Measurements from ENCODE around the gene USP36. TPM values are rescaled to one million over a fixed set of nuclear protein-coding genes. Genes with fewer than 3 reads are reported as not detected.

Gene USP36
- total RNA-seq, 1 donor from 2014 or later = 126 TPM

- Mint-ChIP-seq H3K27ac (no peak overlapping the region), H3K27me3 (ENCODE audit: insufficient read depth) (peaks cover 10% of the 10 kb centered on the region), H3K4me3 (no peak overlapping the region), H3K4me1 (ENCODE audit: low read depth) (no peaks in the 10 kb centered on the region), H3K9me3 (no peaks in the 10 kb centered on the region), H3K36me3 (ENCODE audit: low read depth) (no peaks in the 10 kb centered on the region)
- DNase-seq (ENCODE audit: low spot score) = no peak
- intact Hi-C loops (cut with micrococcal nuclease) = no loop called here
These were observed 23.5 kb upstream of the USP36 start for GRCh38 chr17:78864117-78864516.

GRCh38 chr17:78862073-78863023 is 21.7 kb upstream of the USP36 start:
- no peaks in the 10 kb centered on the region for H3K9me3 Mint-ChIP-seq
- DNase-seq (ENCODE audit: low spot score) = no peak
- no peaks in the 10 kb centered on the region for H3K36me3 Mint-ChIP-seq (ENCODE audit: low read depth)
- peaks cover 10% of the 10 kb centered on the region for H3K27me3 Mint-ChIP-seq (ENCODE audit: insufficient read depth)
- H3K4me1 Mint-ChIP-seq (ENCODE audit: low read depth) = no peaks in the 10 kb centered on the region
- intact Hi-C loops (cut with micrococcal nuclease) = no loop called here
- H3K27ac Mint-ChIP-seq = no peak overlapping the region
- H3K4me3 Mint-ChIP-seq = no peak overlapping the region

GRCh38 chr17:78861229-78861628 is 20.6 kb upstream of the USP36 start:
- DNase-seq (ENCODE audit: low spot score) = no peak
- intact Hi-C loops (cut with micrococcal nuclease) = no loop called here
- Mint-ChIP-seq H3K4me3 (no peak overlapping the region), H3K4me1 (ENCODE audit: low read depth) (no peaks in the 10 kb centered on the region), H3K36me3 (ENCODE audit: low read depth) (no peaks in the 10 kb centered on the region), H3K27ac (no peak overlapping the region), H3K9me3 (no peaks in the 10 kb centered on the region), H3K27me3 (ENCODE audit: insufficient read depth) (peaks cover 8% of the 10 kb centered on the region)

GRCh38 chr17:78859051-78859450 is 18.4 kb upstream of the USP36 start:
- no peaks in the 10 kb centered on the region for H3K36me3 Mint-ChIP-seq (ENCODE audit: low read depth)
- intact Hi-C loops (cut with micrococcal nuclease) = no loop called here
- H3K27ac Mint-ChIP-seq = no peak overlapping the region

GRCh38 chr17:78857266-78857665 is 16.7 kb upstream of the USP36 start:
- intact Hi-C loops (cut with micrococcal nuclease) = no loop called here
- Mint-ChIP-seq H3K27me3 (ENCODE audit: insufficient read depth) (peaks cover 10% of the 10 kb centered on the region), H3K36me3 (ENCODE audit: low read depth) (no peaks in the 10 kb centered on the region), H3K4me3 (no peak overlapping the region), H3K27ac (no peak overlapping the region), H3K4me1 (ENCODE audit: low read depth) (no peaks in the 10 kb centered on the region), H3K9me3 (no peaks in the 10 kb centered on the region)
- DNase-seq (ENCODE audit: low spot score) = no peak

More at GRCh38 chr17:78859051-78859450, 18.4 kb upstream of the USP36 start:
- peaks cover 4% of the 10 kb centered on the region for H3K27me3 Mint-ChIP-seq (ENCODE audit: insufficient read depth)
- H3K9me3 Mint-ChIP-seq = no peaks in the 10 kb centered on the region
- H3K4me1 Mint-ChIP-seq (ENCODE audit: low read depth) = no peaks in the 10 kb centered on the region
- H3K4me3 Mint-ChIP-seq = no peak overlapping the region
- no peak for DNase-seq (ENCODE audit: low spot score)

- Mint-ChIP-seq H3K36me3 (ENCODE audit: low read depth) (no peaks in the 10 kb centered on the region), H3K4me1 (ENCODE audit: low read depth) (no peaks in the 10 kb centered on the region), H3K27me3 (ENCODE audit: insufficient read depth) (peaks cover 8% of the 10 kb centered on the region), H3K27ac (no peak overlapping the region), H3K4me3 (no peak overlapping the region), H3K9me3 (no peaks in the 10 kb centered on the region)
- no peak for DNase-seq (ENCODE audit: low spot score)
- intact Hi-C loops (cut with micrococcal nuclease) = no loop called here
These were observed 15.0 kb upstream of the USP36 start for GRCh38 chr17:78855561-78856165.

- no peak overlapping the region for H3K27ac Mint-ChIP-seq
- no peaks in the 10 kb centered on the region for H3K4me1 Mint-ChIP-seq (ENCODE audit: low read depth)
- H3K9me3 Mint-ChIP-seq = no peaks in the 10 kb centered on the region
- peaks cover 6% of the 10 kb centered on the region for H3K27me3 Mint-ChIP-seq (ENCODE audit: insufficient read depth)
- no peak for DNase-seq (ENCODE audit: low spot score)
- no peaks in the 10 kb centered on the region for H3K36me3 Mint-ChIP-seq (ENCODE audit: low read depth)
- H3K4me3 Mint-ChIP-seq = no peak overlapping the region
- intact Hi-C loops (cut with micrococcal nuclease) = no loop called here
These were observed 13.9 kb upstream of the USP36 start for GRCh38 chr17:78854508-78854907.

GRCh38 chr17:78853926-78854394 is 13.3 kb upstream of the USP36 start:
- Mint-ChIP-seq H3K27ac (no peak overlapping the region), H3K9me3 (no peaks in the 10 kb centered on the region), H3K4me3 (no peak overlapping the region), H3K36me3 (ENCODE audit: low read depth) (no peaks in the 10 kb centered on the region), H3K27me3 (ENCODE audit: insufficient read depth) (peaks cover 6% of the 10 kb centered on the region), H3K4me1 (ENCODE audit: low read depth) (no peaks in the 10 kb centered on the region)
- intact Hi-C loops (cut with micrococcal nuclease) = no loop called here
- DNase-seq (ENCODE audit: low spot score) = no peak

- H3K27me3 Mint-ChIP-seq (ENCODE audit: insufficient read depth) = peaks cover 6% of the 10 kb centered on the region
- no peak overlapping the region for H3K4me3 Mint-ChIP-seq
- H3K4me1 Mint-ChIP-seq (ENCODE audit: low read depth) = no peaks in the 10 kb centered on the region
These were observed 12.1 kb upstream of the USP36 start for GRCh38 chr17:78852709-78853121.

GRCh38 chr17:78849026-78849425 is 8.4 kb upstream of the USP36 start:
- H3K36me3 Mint-ChIP-seq (ENCODE audit: low read depth) = no peaks in the 10 kb centered on the region
- no peaks in the 10 kb centered on the region for H3K9me3 Mint-ChIP-seq
- intact Hi-C loops (cut with micrococcal nuclease) = no loop called here
- DNase-seq (ENCODE audit: low spot score) = no peak
- H3K4me1 Mint-ChIP-seq (ENCODE audit: low read depth) = peaks cover 6% of the 10 kb centered on the region
- no peak overlapping the region for H3K4me3 Mint-ChIP-seq
- peaks cover 6% of the 10 kb centered on the region for H3K27me3 Mint-ChIP-seq (ENCODE audit: insufficient read depth)
- H3K27ac Mint-ChIP-seq = no peak overlapping the region

More at GRCh38 chr17:78852709-78853121, 12.1 kb upstream of the USP36 start:
- Mint-ChIP-seq H3K36me3 (ENCODE audit: low read depth) (no peaks in the 10 kb centered on the region), H3K27ac (no peak overlapping the region), H3K9me3 (no peaks in the 10 kb centered on the region)
- intact Hi-C loops (cut with micrococcal nuclease) = no loop called here
- no peak for DNase-seq (ENCODE audit: low spot score)

GRCh38 chr17:78847052-78847451 is 6.4 kb upstream of the USP36 start:
- intact Hi-C loops (cut with micrococcal nuclease) = no loop called here
- H3K4me3 Mint-ChIP-seq = no peak overlapping the region
- H3K9me3 Mint-ChIP-seq = no peaks in the 10 kb centered on the region
- peaks cover 14% of the 10 kb centered on the region for H3K4me1 Mint-ChIP-seq (ENCODE audit: low read depth)
- no peaks in the 10 kb centered on the region for H3K36me3 Mint-ChIP-seq (ENCODE audit: low read depth)
- H3K27me3 Mint-ChIP-seq (ENCODE audit: insufficient read depth) = no peaks in the 10 kb centered on the region
- H3K27ac Mint-ChIP-seq = no peak overlapping the region
- DNase-seq (ENCODE audit: low spot score) = no peak

- no peak overlapping the region for H3K27ac Mint-ChIP-seq
- peaks cover under 1% of the 10 kb centered on the region for H3K36me3 Mint-ChIP-seq (ENCODE audit: low read depth)
- DNase-seq (ENCODE audit: low spot score) = no peak
- H3K4me1 Mint-ChIP-seq (ENCODE audit: low read depth) = peaks cover 22% of the 10 kb centered on the region
- H3K4me3 Mint-ChIP-seq = no peak overlapping the region
- no peaks in the 10 kb centered on the region for H3K27me3 Mint-ChIP-seq (ENCODE audit: insufficient read depth)
- H3K9me3 Mint-ChIP-seq = no peaks in the 10 kb centered on the region
- intact Hi-C loops (cut with micrococcal nuclease) = loop anchor here (5.0 kb wide), 1 partner anchor 37 kb away; no protein-coding TSS in a partner anchor
These were observed 3.8 kb upstream of the USP36 start for GRCh38 chr17:78844301-78845005.

Measured in activated T-helper 1 cell treated with anti-CD3 and anti-CD28 coated beads, Interleukin-12 subunit alpha, Interleukin-12 subunit beta, Interleukin-2, Interleukin-4 antibody, amounts not matched to agents 30 ng/mL and 10 ng/mL and 1 ng/mL, durations not matched to agents 14 hours and 24 hours and 36 hours (primary cell).